Measurements from ENCODE around the gene NUMBL. TPM values are rescaled to one million over a fixed set of nuclear protein-coding genes. Genes with fewer than 3 reads are reported as not detected.
A peak's percentile ranks its signal among the peaks of the same experiment; 100 is the strongest.

NUMBL gene
- total and polyA plus RNA-seq, 2 of the 13 experiments (the other 11 are each of a cell fraction or from before 2014, with no cell fraction given), result 0.49 to 2.3 TPM

DNA sequence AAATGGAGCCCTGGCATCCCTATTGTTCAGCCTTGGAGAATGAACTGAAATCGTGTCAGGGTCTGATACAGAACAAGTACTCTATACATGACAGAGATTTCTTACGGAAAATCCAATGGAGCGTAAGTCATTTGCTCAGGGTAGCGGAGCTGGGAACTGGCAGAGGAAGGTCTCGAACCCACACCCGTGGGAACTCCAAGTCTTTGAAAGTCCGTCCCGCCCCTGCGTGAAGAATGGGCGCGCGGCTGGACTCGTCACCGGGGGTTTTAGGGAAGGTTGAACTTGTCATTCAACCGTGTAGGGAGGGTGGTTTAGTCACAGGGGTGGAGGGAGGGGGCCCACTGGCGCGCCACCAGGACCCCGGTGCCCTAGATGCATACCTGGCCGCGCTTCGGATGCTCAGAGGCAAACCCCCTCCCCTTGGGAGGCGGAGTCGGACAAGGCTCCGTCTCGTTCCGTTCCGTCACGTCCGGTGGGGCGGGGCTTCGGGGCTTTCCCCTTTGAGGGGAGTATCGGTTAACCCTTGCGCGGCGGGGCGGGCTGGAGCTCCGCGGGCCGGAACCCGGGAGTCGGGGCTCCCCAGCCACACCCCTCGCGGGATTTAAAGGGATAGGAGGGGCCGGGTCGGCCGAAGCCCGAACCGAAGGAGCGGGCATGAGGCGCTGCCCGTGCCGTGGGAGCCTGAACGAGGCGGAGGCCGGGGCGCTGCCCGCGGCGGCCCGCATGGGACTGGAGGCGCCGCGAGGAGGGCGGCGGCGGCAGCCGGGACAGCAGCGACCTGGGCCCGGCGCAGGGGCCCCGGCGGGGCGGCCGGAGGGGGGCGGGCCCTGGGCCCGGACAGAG is 26.3 kb upstream of the NUMBL start, which contains the start of the genes COQ8B and ITPKC (continued):
- TF ChIP-seq SIN3B (IDR thresholded peaks at IDR 0.05; ENCODE audit: low read length) (no peak), SRF (IDR thresholded peaks at IDR 0.05; ENCODE audit: low read depth, low read length) (no peak), MXI1 (IDR thresholded peaks at IDR 0.05; ENCODE audit: borderline replicate concordance, low read depth, low read length) (peak; percentile 35; the same call in 1 of the 3 replicates), ZNF34 (CRISPR knock-in tag; IDR thresholded peaks at IDR 0.05; ENCODE audit: borderline replicate concordance) (no peak), ZSCAN25 (CRISPR knock-in tag; IDR thresholded peaks at IDR 0.05) (no peak), PAWR (CRISPR knock-in tag; IDR thresholded peaks at IDR 0.05; ENCODE audit: borderline replicate concordance) (no peak), JDP2 (CRISPR knock-in tag; IDR thresholded peaks at IDR 0.05; ENCODE audit: borderline replicate concordance) (no peak), ELF4 (CRISPR knock-in tag; IDR thresholded peaks at IDR 0.05; ENCODE audit: borderline replicate concordance) (no peak), SMC3 (IDR thresholded peaks at IDR 0.05; ENCODE audit: low read length) (no peak), MAFF (IDR thresholded peaks at IDR 0.05; ENCODE audit: low read depth, low read length) (no peak), NFIB (CRISPR knock-in tag; IDR thresholded peaks at IDR 0.05; ENCODE audit: borderline replicate concordance) (no peak), POLR2AphosphoS5 (IDR thresholded peaks at IDR 0.05; ENCODE audit: low read depth, low read length) (peak; percentile 58), GLI4 (CRISPR knock-in tag; IDR thresholded peaks at IDR 0.05; ENCODE audit: borderline replicate concordance) (no peak), TBL1XR1 (IDR thresholded peaks at IDR 0.05; ENCODE audit: borderline replicate concordance, low read length, partially characterized antibody) (no peak), ZFAT (CRISPR knock-in tag; conservative IDR thresholded peaks at IDR 0.05) (no peak), ZBTB38 (CRISPR knock-in tag; IDR thresholded peaks at IDR 0.05) (no peak), SOX13 (IDR thresholded peaks at IDR 0.05) (no peak), SOX13 (CRISPR knock-in tag; conservative IDR thresholded peaks at IDR 0.05 in 1 of 2, IDR thresholded peaks at IDR 0.05 in 1 of 2) (no peak), PAF1 (CRISPR knock-in tag; IDR thresholded peaks at IDR 0.05) (no peak)
- TF ChIP-seq, protein P1, sequence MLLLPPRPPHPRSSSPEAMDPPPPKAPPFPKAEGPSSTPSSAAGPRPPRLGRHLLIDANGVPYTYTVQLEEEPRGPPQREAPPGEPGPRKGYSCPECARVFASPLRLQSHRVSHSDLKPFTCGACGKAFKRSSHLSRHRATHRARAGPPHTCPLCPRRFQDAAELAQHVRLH (CRISPR knock-in tag; IDR thresholded peaks at IDR 0.05; ENCODE audit: borderline replicate concordance, low read depth), result no peak
- TF ChIP-seq, protein P2, sequence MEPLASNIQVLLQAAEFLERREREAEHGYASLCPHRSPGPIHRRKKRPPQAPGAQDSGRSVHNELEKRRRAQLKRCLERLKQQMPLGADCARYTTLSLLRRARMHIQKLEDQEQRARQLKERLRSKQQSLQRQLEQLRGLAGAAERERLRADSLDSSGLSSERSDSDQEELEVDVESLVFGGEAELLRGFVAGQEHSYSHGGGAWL (CRISPR knock-in tag; IDR thresholded peaks at IDR 0.05), result no peak
- TF ChIP-seq, protein P3, sequence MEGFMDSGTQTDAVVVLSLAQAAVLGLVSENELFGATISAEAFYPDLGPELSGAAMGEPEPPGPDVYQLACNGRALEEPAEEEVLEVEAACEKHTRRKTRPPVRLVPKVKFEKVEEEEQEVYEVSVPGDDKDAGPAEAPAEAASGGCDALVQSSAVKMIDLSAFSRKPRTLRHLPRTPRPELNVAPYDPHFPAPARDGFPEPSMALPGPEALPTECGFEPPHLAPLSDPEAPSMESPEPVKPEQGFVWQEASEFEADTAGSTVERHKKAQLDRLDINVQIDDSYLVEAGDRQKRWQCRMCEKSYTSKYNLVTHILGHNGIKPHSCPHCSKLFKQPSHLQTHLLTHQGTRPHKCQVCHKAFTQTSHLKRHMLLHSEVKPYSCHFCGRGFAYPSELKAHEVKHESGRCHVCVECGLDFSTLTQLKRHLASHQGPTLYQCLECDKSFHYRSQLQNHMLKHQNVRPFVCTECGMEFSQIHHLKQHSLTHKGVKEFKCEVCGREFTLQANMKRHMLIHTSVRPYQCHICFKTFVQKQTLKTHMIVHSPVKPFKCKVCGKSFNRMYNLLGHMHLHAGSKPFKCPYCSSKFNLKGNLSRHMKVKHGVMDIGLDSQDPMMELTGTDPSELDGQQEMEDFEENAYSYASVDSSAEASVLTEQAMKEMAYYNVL (CRISPR knock-in tag; IDR thresholded peaks at IDR 0.05; ENCODE audit: borderline replicate concordance), result peak; percentile 63; the same call in 1 of the 2 replicates
- TF ChIP-seq, protein P4, sequence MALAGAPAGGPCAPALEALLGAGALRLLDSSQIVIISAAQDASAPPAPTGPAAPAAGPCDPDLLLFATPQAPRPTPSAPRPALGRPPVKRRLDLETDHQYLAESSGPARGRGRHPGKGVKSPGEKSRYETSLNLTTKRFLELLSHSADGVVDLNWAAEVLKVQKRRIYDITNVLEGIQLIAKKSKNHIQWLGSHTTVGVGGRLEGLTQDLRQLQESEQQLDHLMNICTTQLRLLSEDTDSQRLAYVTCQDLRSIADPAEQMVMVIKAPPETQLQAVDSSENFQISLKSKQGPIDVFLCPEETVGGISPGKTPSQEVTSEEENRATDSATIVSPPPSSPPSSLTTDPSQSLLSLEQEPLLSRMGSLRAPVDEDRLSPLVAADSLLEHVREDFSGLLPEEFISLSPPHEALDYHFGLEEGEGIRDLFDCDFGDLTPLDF (CRISPR knock-in tag; IDR thresholded peaks at IDR 0.05), result peak; percentile 44; the same call in 1 of the 2 replicates

Measured in HepG2 (cell line).